Gastroesophageal sphincter (tissue), 3 donors: ENCODE results near the gene FBP2.

ENCODE experiments used
- CTCF ChIP-seq, 4 experiments: fragments of 200-600 bp in 2 of 4; fragments of 450-650 bp in 2 of 4; sonication (generic) in 1 of 4; IDR thresholded peaks; one replicate each; pipeline ENCODE4 v1.5.1; 2017 to 2019; ENCODE audit warnings: antibody characterized with exemption in 4 of 4, mild to moderate bottlenecking in 2 of 4, moderate library complexity in 2 of 4
- EP300 ChIP-seq: sonication (generic); formaldehyde crosslinking; IDR thresholded peaks from one replicate; pipeline ENCODE4 v1.6.1; 2017; ENCODE audit warnings: antibody characterized with exemption, mild to moderate bottlenecking
- POLR2A ChIP-seq, 2 donors: fragments of 450-650 bp; IDR thresholded peaks; one replicate each; pipeline ENCODE4 v1.6.1; 2017; ENCODE audit warnings: antibody characterized with exemption in 2 of 2, mild to moderate bottlenecking in 2 of 2, moderate library complexity in 1 of 2
- POLR2AphosphoS5 ChIP-seq: sonication (generic); formaldehyde crosslinking; IDR thresholded peaks from one replicate; pipeline ENCODE4 v1.6.1; 2017; ENCODE audit warnings: antibody characterized with exemption

- TF ChIP-seq CTCF (IDR thresholded peaks at IDR 0.05) (no peak), POLR2AphosphoS5 (no peak), POLR2A (IDR thresholded peaks at IDR 0.05) (no peak), EP300 (no peak)
These were observed 37.2 kb upstream of the FBP2 start for GRCh38 chr9:94630833-94631232.
